Astrocyte of the cerebellum (primary cell): Measurements from ENCODE around the gene URB1.

Experiments used
- DNase-seq: peaks from one replicate; pipeline ENCODE4 v3.0.0-alpha.2; 2011; ENCODE audit warnings: low read depth
- H3K4me3 ChIP-seq: 2 replicates; pipeline ENCODE4 v1.5.1; 2011; ENCODE audit warnings: mild to moderate bottlenecking, low read depth, low read length, moderate library complexity
- in situ Hi-C: cut with HindIII; loops from 2 replicates; pipeline ENCODE4 v1.10.0; 2017; ENCODE audit warnings: low sequenced_read_pairs
- TF ChIP-seq, protein P1 (sequence below): IDR thresholded peaks from 2 replicates; pipeline ENCODE4 v1.5.1; 2012; ENCODE audit warnings: low read length, low read depth, moderate library complexity, mild to moderate bottlenecking; ENCODE audit errors: missing control alignments

URB1 gene

GRCh38 chr21:32302560-32302959 is 90.3 kb downstream of the URB1 start:
- H3K4me3 ChIP-seq, result no peak overlapping the region
- TF ChIP-seq, protein P1, sequence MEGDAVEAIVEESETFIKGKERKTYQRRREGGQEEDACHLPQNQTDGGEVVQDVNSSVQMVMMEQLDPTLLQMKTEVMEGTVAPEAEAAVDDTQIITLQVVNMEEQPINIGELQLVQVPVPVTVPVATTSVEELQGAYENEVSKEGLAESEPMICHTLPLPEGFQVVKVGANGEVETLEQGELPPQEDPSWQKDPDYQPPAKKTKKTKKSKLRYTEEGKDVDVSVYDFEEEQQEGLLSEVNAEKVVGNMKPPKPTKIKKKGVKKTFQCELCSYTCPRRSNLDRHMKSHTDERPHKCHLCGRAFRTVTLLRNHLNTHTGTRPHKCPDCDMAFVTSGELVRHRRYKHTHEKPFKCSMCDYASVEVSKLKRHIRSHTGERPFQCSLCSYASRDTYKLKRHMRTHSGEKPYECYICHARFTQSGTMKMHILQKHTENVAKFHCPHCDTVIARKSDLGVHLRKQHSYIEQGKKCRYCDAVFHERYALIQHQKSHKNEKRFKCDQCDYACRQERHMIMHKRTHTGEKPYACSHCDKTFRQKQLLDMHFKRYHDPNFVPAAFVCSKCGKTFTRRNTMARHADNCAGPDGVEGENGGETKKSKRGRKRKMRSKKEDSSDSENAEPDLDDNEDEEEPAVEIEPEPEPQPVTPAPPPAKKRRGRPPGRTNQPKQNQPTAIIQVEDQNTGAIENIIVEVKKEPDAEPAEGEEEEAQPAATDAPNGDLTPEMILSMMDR, result no peak
- in situ Hi-C loops, result no loop called here
- no peak for DNase-seq

DNA sequence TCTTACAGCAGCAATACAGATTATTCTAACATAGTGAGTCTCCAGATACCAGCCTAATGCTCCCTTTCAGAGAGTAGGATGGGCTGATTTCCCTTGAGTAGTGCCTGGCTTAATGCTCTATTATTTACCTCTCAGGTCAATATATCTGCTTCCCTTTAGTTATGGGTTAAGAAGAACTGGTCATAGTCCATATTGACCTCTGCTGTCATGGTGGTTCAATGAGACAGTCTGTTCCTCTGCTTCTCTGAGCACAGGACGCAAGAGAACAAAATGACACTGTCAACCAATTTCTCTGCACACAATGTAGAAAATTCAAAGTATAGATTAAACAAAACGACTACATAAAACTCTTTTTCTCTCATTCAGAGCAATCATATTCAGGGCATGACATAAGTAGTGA is 91.2 kb downstream of the URB1 start:
- H3K4me3 ChIP-seq, result no peak overlapping the region
- in situ Hi-C loops, result no loop called here
- TF ChIP-seq, protein P1, result no peak
- DNase-seq, result no peak

- in situ Hi-C loops, result no loop called here
- no peak for DNase-seq
- H3K4me3 ChIP-seq, result no peak overlapping the region
- TF ChIP-seq, protein P1, result no peak
Measured at GRCh38 chr21:32300117-32300681, 92.6 kb downstream of the URB1 start.

- no peak for DNase-seq
- no peak overlapping the region for H3K4me3 ChIP-seq
- TF ChIP-seq, protein P1, result no peak
- in situ Hi-C loops, result no loop called here
Measured at GRCh38 chr21:32299695-32300094, 93.1 kb downstream of the URB1 start.

GRCh38 chr21:32298658-32299081 is 94.1 kb downstream of the URB1 start, which contains the start of gene MRAP:
TSS of gene MRAP (plus strand) at chr21:32298855. CDS start at chr21:32298972, 117 bp downstream.
- in situ Hi-C loops, result no loop called here
- DNase-seq, result no peak
- H3K4me3 ChIP-seq, result no peak within 1 kb of the TSS
- TF ChIP-seq, protein P1, result no peak

- in situ Hi-C loops, result no loop called here
- TF ChIP-seq, protein P1, result no peak
- no peak overlapping the region for H3K4me3 ChIP-seq
- no peak for DNase-seq
Measured at GRCh38 chr21:32298148-32298559, 94.7 kb downstream of the URB1 start.

GRCh38 chr21:32297449-32297848 is 95.4 kb downstream of the URB1 start:
- no peak for DNase-seq
- no peak overlapping the region for H3K4me3 ChIP-seq
- TF ChIP-seq, protein P1, result no peak
- in situ Hi-C loops, result no loop called here
